GM19023 (cell line): ENCODE measurements around the gene KREMEN2.

Experiments
- ATAC-seq: cut with Tn5 transposase; IDR thresholded peaks from one replicate; pipeline ENCODE4 v1.9.1; 2021; ENCODE audit warnings: mild to moderate bottlenecking, moderate library complexity; ENCODE audit not compliant: unreplicated experiment

Gene KREMEN2

DNA sequence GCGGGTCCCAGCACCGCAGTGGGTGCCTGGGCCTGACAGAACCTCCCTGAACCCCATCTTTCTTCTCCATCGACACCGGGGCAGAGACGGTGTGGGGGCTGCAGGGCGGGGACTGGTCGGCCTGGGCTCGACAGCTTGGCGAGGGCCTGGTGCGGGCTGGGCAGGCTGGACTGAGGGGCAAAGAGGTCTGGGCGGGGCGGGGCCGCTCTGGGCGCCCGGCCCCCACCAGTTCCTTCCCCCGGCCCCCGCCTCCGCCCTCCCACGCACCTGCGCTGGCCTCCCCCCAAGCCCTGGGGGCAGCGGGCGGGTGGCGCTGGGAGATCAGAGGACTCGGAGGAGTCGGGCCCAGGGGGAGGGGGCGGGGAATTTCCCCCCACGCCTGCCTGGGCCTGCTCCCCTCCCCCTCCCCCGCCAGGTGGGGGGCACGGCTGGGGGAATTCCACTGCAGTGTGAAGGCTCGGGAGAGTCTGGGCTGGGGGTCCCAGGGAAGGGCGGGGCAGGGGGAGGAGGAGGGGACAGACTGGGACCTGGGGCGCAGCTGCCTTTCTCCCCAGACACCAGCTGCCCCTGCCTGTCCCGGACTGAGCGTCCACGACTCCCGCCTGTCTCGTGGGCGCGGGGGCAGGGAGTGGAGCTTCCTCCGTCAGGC, 877 bp upstream of the KREMEN2 start:
- no peak for ATAC-seq

DNA sequence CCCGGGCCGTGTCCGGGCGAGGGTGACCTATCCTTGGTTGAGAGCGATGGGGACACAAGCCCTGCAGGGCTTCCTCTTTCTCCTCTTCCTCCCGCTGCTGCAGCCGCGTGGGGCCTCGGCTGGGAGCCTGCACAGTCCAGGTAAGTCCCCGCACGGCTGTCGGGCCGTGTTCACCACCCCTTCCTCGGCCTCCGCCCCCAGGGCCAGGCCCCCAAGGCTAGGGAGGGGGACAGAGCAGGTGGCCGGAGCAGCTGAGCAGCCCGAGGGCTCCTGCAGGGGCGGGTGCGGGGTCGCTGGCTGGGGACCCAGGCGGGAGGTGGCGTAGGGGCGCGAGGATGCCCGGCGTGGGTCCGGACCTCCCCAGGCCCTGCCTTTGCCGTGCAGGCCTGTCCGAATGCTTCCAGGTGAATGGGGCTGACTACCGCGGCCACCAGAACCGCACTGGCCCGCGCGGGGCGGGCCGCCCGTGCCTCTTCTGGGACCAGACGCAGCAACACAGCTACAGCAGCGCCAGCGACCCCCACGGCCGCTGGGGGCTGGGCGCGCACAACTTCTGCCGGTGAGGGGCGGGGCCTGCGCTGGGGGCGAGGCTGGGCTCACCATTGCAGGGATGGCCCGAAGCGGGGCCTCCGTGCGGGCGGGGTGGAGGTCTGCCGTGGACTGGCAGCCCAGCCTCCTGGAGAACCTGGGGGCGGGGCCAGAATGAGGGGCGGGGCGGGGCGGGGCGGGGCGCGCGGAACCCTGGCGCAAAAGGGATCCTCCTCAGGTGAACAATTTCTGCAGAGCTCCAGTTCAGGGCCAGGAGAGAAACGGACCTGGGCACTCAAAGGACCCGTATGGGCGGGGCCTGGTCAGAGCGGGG, 631 bp downstream of the KREMEN2 start:
- ATAC-seq, result no peak

DNA sequence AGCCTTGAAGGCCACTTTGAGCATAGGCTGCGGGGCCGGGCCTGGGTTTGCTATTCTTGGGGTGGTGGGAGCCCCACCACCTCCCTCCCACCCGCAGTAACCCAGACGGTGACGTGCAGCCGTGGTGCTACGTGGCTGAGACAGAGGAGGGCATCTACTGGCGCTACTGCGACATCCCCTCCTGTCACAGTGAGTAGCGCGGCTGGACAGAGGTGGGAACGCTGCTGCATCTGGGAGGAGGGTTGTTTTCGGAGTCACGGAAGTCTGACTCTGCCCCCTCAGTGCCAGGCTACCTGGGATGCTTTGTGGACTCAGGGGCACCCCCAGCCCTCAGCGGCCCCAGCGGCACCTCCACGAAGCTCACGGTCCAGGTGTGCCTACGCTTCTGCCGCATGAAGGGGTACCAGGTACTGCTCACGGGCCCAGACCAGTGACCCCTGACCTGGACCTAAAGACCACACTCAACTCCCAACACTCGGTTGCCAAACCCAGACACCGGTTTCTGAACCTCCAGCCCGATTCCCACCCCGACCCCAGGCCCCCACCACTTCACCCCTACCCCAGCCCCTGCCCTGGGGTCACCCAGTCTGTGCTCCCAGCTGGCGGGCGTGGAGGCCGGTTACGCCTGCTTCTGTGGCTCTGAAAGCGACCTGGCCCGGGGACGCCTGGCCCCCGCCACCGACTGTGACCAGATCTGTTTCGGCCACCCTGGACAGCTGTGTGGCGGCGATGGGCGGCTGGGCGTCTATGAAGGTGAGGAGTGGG, 2.1 kb downstream of the KREMEN2 start:
- ATAC-seq, result no peak

DNA sequence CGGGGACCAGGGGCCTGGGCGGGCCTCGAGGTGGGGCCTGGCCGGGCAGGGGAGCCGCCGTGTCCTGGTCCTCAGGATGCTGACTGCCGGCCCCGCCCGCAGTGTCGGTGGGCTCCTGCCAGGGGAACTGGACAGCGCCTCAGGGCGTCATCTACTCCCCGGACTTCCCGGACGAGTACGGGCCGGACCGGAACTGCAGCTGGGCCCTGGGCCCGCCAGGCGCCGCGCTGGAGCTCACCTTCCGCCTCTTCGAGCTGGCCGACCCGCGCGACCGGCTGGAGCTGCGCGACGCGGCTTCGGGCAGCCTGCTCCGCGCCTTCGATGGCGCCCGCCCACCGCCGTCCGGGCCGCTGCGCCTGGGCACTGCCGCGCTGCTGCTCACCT, 2.7 kb downstream of the KREMEN2 start:
- ATAC-seq, result no peak

DNA sequence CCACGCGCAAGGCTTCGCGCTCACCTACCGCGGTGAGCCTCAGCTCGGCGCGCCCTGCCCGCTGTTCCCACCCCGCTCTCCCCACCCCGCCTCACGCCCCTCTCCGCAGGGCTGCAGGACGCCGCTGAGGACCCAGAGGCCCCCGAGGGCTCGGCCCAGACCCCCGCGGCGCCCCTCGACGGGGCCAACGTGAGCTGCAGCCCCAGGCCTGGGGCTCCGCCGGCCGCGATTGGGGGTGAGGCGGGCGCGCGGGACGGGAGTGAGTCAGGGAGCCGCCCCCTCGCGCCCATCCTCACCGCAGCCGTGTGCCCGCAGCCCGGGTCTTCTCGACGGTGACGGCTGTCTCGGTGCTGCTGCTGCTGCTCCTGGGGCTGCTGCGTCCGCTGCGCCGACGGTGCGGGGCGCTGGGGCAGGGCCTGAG, 3.1 kb downstream of the KREMEN2 start:
- ATAC-seq, result no peak

DNA sequence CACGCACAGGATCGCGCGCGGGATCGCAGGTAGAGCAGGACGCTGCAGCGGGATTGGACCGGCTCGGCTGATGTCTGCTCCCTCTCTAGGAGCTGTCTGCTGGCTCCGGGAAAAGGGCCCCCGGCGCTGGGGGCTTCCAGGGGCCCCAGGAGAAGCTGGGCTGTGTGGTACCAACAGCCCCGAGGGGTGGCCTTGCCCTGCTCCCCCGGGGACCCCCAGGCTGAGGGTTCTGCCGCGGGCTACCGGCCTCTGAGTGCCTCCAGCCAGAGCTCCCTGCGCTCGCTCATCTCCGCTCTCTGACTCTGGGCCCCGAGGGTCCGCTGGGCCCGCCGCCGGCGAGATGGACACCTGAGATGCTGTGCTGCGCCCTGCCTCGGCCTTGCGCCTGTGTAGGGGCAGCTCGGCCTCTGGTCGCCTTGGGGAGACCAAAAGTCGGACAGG, 3.7 kb downstream of the KREMEN2 start:
- no peak for ATAC-seq

DNA sequence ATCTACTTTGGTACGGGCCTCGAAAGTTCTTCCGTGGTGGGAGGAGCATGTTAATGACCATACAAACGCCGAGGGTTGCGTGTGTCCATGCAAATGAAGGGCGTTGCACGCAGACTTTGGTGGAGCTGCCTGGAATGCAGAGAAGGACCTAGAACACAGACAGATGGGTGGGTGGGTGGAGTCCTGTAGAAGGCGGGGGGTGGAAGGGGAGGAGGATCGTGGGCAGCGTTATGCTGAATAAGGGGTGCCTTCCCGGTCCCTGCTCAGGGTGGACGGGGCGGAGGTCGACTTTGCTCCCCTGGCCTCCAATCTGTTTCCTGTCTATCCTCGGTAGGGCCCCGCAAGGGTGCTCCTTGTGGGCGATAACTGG, 4.3 kb downstream of the KREMEN2 start:
- peak; percentile 1 for ATAC-seq

DNA sequence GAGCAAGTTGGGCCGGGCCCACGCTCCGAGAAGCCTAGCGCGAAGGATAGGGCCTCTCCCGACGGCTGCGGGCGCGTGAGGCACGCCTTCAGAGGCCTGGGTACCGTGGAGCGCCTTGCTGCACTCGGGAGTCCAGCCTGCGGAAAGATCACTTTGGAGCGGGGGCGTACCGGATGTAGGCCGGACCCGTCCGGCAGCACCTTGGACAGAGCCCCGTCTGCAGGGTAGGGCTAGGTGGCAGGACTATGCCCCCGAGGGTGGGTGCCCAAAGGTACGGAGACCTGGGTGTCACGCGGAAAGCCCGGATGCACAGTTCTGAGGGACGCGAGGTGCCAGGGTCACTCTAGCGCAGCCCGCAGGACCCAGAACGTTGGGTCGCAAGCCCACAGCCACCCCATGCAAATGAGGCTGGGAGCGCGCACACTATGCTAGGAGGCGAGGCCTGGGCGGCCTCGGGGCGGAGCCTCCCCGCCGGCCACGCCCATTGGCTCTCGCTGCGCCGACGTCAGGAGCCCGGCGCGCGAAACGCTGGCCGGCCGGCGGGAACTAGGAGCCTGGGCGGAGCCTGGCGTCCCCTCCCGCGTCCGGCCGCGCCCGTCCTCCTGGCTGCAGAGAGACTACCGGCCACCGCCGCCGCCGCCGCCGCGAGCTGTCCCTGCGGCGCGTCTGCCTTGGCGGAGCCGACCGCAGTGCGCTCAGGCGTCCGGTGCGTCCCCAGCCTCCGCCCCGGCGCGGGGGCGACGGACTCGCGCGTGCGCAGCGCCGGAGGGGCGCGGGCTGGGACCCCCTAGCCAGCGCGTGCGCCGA, 4.9 kb downstream of the KREMEN2 start, which contains the start of gene PAQR4:
Gene PAQR4, plus strand, starts transcription at position 611 of the 807 bp plus-strand sequence. CDS start 327 bp downstream, outside the sequence.
- ATAC-seq, result peak; percentile 67

DNA sequence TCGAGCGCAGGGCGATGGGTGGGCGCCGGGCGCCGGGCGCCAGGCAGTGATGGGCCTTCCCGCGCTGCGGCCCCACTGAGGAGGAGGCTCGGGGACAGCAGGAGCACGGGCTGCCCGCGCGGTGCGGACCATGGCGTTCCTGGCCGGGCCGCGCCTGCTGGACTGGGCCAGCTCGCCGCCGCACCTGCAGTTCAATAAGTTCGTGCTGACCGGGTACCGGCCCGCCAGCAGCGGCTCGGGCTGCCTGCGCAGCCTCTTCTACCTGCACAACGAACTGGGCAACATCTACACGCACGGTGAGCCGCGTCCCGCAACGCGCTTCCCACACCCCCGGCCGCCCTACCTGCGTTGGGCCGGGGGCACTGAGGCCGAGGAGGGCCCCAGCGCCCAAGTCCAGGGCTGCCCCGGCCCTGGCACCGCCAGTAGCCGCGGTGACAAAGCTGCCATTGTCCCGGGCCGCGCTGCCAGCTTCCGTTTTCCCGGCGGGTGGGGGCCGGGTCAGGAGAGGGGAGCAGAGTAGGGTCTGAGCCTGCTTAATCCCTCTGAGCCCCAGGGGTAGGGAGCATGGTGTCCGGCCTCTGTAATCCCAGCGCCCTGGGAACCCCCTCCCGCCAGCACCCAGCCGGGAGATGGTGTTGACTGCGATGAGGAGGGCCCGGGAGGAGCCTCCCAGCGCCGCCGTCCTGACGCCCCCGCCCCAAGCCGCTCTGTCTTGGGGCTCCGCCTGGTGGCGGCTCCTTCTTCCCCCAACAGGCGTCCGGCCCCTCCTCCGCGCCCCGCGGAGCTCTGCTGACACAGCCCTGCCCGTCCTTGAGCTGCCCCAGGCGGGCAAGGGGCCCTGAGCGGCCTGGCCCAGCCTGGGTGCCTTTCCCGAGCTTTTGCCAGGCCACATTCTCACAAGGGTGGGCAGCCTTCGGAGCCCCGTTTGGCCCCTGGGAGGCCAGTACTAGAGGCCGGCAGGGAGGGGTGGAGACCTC, 5.8 kb downstream of the KREMEN2 start:
- peak; percentile 38 for ATAC-seq

DNA sequence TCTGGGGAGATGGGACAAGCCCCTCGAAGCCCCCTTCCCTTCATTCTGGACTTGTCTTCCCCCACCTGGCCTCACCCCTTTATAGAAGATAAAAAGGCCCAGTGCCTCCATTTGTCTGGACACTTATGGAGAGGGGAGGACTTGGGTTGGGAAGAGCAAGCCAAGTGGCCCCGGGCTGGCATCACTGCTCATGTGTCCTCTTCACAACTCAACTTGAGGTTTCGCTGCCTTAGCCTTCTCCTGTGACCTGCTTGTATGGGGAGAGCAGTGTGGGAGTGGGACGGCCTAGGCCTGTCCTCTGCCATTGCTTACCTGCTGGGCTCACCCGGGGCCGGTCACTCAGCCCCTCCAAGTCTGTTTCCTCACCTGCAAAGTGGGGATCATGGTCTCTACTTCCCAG, 6.5 kb downstream of the KREMEN2 start:
- no peak for ATAC-seq

DNA sequence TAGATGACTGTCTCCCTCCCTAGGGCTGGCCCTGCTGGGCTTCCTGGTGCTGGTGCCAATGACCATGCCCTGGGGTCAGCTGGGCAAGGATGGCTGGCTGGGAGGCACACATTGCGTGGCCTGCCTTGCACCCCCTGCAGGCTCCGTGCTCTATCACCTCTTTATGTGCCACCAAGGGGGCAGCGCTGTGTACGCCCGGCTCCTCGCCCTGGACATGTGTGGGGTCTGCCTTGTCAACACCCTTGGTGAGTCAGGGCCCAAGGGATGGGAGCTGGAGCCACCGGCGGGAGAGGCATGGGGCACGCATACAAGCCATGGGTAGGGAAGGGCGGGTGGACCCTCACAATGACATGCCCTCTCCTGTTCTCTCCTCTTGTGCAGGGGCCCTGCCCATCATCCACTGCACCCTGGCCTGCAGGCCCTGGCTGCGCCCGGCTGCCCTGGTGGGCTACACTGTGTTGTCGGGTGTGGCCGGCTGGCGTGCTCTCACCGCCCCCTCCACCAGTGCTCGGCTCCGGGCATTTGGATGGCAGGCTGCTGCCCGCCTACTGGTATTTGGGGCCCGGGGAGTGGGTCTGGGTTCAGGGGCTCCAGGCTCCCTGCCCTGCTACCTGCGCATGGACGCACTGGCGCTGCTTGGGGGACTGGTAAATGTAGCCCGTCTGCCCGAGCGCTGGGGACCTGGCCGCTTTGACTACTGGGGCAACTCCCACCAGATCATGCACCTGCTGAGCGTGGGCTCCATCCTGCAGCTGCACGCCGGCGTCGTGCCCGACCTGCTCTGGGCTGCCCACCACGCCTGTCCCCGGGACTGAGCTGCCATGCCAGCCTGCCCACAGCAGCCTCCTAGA, 7.3 kb downstream of the KREMEN2 start:
- no peak for ATAC-seq

DNA sequence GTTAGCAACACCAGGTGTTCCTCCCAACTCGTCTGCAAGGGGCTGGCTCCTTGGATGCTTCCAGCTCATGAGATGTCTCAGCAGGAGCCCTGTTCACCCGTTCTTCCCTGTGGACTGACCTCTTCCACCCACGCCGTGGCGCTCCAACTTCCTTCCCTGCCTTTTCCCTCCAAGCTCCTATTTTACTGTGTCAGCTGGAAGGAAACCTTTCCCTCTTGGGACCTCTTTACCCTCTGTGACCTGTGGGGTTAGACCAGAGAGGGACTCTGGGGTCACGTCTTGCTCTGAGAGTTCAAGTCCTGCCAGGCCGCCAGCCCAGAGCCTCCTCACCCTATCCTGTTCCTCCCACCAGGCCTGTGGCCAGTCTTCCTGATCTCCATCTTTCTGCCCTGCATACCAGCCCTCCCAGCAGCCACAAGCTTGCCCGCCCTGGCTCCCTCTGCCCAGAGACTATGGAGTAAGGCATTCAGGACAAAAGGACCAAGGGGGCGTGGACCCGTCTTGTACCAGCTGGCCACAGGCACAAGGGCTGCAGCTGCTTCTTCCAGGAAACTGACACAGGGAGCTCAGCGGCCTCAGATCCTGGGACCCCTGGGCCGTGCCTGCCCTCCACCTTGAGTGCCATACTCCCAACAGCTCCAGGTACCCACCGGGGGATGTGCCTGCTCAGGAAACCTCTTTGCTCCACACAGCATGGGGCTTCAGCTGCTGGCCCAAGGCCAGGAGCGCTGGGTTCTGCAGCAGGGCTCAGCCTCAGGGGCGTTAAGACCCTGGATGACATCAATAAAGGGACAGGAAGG, 8.1 kb downstream of the KREMEN2 start:
- ATAC-seq, result no peak

DNA sequence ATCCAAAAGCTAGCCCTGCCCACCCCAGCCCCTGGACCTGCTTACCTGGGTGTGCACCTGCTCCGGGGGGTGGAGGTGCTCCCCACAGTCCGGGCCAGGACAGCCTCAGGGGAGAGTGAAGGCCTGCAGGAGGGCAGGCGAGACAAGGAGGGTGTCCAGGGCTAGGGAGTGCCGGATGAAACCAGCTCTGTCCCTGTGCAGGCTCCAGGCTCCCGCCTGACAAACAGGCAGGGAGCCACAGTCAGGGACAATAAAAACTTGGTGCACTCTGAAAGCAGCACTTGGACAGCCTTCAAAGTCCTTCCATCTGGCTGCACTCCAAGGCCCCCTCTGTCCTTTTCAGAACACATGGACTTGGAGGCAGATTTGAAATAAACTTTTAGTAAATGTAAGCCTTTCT, 9.0 kb downstream of the KREMEN2 start:
- no peak for ATAC-seq

DNA sequence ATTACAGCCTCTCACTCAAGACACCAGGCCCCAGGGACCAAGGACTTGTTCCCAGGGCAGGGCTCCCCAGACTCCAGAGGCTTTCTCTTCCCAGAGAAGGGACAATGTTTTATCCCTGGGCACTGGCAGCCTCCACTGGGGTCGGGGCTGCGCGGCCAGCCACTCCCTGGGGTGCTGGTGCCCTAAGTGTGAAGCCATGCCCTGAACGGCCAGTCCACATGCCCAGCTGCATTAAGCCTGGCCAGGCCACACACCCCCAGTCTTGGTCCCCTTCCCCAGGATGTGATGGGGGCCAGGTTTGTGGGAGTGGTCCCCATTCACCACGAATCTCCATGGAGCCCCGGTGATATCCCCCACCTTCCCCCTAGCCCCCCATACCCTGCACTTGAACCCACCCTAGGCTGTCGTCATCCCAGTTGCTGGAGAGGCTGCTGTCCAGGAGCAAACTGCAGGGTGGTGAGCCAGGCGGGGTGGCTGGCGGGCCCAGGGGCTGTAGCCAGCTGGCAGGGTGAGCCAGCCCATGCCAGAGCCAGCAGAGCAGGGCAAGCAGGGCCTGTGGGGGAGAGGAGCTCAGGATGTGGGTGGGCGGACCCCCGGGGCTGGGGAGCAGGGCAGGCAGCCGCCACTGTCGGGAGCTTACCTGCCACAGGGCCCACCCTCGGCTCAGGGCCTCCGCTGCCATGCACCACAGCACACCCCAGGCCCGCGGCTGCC, 9.7 kb downstream of the KREMEN2 start:
- ATAC-seq, result no peak

DNA sequence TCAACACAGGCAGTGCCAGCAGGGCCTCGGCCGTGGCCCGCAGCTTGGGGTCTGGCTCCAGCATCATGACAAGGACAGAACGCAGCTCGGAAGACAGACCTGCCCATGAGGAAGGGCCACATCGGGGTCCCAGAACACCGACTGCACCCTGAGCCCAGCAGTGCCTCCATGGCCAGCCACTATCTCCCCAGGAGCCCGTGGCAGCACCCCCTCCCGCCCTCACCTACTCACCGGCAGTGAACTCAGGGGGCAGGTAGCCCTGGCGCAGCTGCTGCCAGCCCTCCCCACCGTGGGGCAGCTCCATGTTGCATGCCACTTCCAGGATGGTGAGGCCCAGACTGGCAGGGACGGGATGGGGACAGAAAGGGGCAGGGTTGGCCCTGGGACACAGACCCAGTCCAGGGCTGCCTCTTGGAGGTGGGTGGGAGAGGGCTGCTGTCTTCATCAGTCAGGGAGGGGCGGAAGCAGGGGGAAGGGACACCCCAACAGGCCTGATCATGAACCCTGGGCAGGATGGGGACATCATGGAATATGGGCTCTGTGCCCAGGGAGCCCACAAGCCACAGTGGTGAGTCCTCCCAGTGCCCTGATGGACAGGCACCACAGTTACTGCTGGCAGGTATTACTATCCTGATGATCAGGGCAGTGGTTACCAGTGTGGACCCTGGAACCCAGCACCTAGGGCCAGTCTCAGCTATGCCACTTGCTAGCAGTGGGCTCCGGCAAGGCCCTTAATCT, 10.4 kb downstream of the KREMEN2 start:
- ATAC-seq, result no peak

DNA sequence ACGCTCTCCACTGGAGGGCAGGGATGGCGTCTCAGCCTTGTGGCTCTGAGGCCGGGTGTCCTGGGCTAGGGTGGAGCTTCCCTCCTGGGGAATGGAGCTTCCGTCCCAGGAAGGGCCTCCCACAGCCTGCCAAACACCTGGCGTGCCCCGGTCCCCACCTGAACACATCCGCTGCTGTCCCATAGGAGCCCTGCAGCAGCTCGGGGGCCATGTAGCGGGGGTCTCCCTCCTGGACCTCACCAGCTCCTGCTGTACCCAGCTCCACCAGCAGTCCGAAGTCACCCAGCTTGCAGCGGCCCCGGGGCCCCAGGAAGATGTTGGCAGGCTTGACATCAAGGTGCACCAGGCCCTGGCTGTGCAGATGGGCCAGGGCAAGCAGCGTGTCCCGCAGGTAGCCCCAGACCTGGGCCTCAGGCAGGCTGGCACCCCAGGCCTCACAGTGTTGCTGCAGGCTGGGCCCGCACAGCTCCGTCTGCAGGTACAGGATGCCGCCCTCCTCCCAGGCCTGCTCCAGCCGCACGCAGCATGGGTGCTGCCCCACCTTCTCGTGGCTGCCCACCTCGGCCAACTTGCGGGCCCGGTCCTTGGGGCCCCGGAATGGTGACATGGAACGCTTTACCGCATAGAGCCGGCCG, 11.2 kb downstream of the KREMEN2 start:
- ATAC-seq, result no peak
